Activated gamma-delta T cell (primary cell): ENCODE results near the gene ADAM8.
"Not testable (repeated sequence)": the region's sequence is repeated elsewhere in the genome, so short reads cannot be mapped to it uniquely, and the experiment has no call there.

Experiments
- DNase-seq: peaks from one replicate; lab custom pipeline; 2025; lab: John Stamatoyannopoulos, UW

Gene ADAM8

DNA sequence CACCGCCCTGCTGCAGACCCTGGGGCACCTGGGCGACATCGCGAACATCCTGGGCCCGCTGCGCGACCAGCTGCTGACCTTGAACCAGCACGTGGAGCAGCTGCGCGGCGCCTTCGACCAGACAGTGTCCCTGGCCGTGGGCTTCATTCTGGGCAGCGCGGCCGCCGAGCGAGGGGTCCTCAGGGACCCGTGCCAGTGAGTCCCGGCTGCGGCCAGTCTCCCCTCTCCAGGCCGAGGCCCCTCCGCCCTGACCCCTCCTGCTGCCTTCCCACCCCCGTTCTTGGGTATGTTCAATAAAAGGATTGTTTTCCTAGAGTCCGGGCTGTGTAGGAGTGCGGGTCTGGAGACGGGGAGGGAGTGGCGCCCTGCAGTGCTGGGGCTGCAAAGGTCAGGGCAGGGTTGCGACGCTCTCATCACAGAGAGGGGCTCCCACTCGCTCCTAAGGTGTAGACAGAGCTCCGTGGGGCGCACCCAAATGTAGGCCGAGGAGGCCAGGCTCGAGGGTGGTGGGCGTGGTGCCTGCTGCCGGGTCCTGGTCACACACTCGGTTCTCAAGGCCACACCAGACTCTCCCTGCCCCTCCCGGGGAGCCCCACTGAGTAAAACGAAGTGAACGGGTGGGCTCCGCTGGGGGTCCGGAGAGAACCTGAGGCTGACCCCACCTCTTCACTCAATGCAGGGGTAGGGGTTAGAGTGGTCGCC, 45.3 kb downstream of the ADAM8 start:
- no peak for DNase-seq

DNA sequence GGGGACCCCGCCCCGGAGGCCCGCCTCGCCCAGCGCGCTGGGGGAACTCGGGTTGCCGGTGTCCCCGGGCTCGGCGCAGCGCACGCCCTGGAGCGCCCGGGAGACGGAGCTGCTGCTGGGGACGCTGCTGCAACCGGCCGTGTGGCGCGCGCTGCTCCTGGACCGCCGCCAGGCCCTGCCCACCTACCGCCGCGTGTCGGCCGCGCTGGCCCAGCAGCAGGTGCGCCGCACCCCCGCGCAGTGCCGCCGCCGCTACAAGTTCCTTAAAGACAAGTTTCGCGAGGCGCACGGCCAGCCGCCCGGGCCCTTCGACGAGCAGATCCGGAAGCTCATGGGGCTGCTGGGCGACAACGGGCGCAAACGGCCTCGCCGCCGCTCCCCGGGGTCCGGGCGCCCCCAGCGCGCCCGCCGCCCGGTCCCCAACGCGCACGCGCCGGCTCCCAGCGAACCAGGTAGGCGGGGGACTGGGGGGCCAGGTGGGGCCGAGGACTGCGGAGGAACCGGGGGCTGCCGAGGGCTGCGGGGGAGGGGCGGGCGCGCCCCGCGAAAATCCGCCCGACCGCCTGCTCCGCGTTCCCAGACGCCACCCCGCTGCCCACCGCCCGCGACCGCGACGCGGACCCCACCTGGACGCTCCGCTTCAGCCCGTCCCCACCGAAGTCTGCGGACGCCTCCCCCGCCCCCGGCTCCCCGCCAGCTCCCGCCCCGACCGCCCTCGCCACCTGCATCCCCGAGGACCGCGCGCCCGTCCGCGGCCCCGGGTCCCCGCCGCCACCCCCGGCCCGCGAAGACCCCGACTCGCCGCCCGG, 46.1 kb downstream of the ADAM8 start:
- no peak for DNase-seq

DNA sequence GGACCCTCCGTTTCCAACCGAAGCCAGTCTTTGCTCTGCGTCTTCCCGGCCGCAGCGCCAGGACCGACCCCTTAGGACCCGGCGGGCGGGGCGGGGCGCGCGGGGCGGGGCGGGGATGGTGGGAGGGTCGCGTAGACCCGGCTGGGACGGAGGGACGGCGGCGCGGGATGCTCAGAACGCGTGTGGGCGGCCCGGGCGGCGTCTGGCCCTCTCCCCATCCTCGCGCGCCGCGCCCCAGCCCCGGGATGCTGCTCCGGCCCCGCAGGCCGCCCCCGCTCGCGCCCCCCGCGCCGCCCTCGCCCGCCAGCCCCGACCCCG, 46.7 kb downstream of the ADAM8 start, which contains the start of gene UTF1:
UTF1 (plus strand) TSS at position 174 of the 318 bp plus-strand sequence; CDS start at position 246, 72 bp downstream.
- DNase-seq, result no peak

DNA sequence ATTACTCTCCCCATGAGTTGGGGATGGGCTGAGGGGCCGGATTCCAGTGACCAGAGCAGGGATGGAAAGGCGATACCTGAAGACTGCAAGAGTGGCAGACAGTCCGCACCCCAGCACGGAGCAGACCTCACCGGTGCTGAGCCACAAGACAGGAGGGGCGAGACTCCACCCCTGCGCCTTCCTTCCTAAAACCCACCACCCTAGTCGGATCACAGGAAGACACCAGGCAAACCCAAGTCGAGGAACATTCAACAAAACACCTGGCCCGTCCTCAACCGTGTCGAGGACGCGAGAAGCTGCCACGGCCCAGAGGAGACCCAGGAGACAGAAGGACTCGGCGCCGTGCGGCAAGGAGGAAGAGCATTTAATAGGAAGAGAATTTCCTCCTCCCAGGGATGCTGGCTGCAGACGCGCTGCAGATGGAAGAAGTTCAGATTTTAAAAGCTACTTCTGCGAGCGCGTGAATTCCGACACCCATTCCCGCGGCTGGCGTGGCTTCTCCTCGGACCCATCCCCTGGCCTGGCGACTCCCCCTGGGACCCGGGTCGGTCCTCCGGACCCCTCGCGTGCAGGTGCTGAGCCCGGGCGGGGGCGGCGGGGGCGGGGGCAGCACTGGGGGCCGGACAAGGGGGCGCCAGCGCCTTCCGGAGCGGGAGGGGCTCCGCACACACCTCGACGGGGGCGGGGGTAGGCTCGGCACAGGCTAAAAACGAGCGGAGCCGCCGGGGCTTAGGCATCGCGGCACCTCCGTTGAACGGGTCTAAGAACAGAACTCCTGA, 47.2 kb downstream of the ADAM8 start:
- DNase-seq, result no peak

DNA sequence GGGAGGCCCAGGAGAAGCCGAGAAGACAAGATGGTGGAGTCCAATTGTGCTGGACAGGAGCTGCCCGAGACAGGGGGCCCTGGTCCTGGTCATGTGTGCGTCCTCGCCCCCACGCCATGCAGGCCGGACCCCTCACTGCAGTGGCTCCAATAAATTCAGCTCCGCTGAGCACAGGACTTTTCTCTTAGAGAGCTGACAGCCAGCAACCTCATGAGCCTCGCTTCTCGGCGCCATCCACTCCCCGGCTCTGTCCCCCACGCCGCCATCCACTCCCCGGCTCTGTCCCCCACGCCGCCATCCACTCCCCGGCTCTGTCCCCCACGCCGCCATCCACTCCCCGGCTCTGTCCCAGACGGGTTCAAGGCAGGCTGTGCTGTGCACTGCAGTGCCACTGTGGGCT, 49.4 kb downstream of the ADAM8 start:
- no peak for DNase-seq

DNA sequence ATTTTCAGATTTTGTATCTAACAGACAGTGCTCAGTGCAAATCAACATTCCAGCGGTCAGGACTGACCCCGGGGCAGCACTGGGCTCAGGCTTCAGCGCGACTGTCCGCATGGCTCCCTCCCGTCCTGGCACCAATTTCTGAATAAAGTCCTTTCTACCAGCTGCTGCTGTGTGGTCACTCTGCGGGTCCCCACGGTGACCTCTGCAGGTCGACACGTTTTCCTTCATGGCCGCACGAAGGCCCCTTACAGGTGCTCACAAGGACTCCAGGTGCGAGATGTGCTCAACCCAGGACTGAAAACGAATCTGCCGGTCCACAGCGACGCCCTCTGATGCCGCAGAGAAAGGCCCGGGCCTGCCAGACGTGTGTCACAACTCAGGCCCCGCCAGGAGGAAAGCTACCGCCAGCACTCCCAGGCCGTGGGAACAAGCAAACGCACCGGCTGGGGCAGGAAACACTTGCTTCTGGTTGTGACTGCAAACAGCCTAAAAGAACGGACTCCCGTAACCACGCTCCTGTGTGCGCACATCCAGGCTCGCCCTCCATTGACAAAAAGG, 50.3 kb downstream of the ADAM8 start:
- no peak for DNase-seq

DNA sequence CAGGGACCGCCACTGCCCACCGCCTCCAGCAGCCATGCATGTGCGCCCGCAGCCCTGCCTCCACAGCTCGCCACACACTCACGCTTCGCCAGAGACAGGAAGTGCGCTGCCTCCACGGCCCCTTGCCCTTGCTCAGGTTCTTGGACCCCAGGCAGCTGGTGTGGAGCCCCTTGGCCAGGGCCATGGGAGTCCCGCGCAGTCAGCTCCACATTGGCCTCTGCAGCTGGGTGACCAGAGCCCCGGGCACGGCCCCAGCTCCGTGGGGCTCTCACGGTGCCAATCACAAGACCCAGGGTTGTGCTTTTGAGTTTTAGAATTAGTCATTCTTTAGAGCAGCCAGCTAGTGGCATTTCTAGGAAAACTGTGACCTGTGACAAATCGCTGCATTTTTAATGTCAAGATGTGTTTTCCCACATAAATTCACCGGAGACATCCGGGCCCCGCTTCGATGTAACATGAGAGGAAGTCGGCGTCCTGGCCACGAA, 50.9 kb downstream of the ADAM8 start:
- no peak for DNase-seq

DNA sequence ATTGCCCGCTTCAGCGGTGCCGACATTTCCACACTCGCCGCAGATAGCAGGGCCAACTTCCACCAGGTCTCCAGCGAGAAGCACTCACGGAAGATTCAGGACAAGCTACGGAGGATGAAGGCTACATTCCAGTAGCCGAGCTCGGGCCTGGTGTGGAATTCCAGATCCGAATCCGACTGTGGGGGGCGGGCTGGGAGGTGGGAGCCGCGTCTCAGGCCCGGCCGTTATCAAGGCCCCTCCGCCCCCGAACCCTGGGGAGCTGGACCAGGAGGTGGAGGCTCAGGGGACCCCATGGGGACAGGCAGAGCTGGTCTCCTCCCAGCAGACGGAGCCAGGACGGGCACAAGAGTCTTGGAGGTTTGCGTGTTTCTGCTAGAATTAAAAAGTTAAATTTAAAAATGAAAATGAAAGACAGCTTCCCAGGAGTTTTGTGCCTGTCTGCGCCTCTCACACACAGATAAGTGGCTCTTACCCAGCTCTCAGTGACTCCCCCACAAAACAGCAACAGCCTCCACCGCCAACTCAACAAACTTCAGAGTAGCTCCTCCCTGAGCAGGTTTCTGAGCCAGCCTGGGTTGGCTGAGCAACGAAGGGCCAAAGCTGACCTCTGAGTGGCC, 51.8 kb downstream of the ADAM8 start:
- no peak for DNase-seq

DNA sequence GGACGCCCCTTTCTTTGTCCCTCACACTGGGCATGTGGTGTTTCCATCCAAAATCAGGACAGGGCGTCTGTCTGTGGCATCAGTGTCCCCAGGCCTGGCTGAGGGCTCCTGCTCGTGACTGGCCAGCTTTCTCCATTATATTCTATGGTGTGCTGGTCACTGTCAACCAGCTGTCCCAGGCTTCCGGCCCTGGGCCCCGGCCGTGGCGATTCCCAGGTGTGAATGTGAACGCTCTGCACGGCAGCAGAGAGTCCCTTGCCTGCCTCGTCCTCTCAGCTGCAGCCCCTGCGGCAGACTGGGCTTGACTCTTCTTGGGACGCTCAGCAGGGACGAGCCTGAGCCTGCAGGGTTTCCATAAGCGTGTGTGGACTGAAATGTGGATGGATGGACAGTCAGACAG, 52.6 kb downstream of the ADAM8 start:
- no peak for DNase-seq

DNA sequence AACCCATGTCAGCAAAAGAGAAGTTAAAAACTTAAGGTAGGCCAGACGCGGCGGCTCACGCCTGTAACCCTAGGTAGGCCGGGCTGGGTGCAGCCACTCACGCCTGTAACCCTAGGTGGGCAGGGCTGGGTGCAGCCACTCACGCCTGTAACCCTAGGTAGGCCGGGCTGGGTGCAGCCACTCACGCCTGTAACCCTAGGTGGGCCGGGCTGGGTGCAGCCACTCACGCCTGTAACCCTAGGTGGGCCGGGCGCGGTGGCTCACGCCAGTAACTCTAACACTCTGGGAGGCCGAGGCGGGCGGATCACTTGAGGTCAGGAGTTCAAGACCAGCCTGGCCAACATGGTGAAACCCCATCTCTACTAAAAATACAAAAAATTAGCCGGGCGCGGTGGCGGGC, 54.9 kb downstream of the ADAM8 start:
- not testable (repeated sequence) for DNase-seq

DNA sequence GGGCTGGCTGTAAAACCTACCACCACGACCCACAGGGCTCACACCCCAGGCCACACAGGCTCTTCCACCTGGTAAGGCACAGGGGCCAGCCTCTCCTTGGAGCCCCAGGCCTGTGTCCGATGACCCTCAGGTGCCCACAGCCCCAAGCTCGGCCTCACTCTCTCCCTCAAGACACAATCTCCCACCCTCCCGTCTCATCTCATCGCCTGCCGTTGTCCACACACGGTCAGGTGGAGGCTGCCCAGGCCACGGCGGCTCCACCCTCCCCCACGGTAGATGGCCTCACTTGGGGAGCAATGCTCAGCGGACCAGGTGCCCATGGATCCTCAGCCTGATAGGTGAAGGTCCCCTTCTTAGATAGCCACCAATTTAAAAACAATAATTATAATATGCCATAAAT, 55.3 kb downstream of the ADAM8 start:
- no peak for DNase-seq

DNA sequence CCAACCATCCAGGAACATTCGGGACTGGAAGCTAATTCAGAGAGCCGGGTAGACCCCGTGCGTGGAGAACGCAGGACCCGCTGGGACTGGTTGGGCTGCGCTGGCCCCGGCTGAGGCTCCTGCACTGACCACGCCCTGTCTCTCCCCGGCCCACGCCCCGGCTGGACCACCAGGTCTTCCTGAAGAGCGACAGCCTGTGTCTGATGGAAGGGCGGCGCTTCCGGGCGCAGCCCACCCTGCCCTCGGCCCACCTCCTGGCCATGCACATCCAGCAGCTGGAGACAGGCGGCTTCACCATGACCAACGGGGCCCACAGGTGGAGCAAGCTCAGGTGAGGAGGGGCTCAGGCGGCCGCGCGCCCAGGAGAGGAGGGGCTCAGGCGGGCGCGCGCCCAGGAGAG, 56.9 kb downstream of the ADAM8 start:
- DNase-seq, result no peak

DNA sequence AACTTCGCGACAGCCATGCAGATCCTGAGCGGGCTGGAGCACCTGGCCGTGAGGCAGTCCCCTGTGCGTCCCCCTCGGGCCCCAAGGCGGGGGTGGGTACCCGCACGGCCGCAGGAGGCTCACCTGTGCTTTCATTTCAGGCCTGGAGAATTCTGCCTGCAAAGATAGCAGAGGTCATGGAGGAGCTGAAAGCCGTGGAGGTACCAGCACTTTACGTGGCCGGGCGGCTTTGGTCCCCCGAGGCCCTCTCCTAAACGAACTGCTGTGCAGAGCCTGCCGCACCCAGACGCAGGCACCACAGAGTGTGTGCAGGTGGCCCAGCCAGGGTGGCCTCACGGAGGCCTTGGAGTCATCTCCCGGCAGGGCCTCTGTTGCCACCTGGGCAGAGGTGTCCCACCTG, 57.8 kb downstream of the ADAM8 start:
- DNase-seq, result no peak

DNA sequence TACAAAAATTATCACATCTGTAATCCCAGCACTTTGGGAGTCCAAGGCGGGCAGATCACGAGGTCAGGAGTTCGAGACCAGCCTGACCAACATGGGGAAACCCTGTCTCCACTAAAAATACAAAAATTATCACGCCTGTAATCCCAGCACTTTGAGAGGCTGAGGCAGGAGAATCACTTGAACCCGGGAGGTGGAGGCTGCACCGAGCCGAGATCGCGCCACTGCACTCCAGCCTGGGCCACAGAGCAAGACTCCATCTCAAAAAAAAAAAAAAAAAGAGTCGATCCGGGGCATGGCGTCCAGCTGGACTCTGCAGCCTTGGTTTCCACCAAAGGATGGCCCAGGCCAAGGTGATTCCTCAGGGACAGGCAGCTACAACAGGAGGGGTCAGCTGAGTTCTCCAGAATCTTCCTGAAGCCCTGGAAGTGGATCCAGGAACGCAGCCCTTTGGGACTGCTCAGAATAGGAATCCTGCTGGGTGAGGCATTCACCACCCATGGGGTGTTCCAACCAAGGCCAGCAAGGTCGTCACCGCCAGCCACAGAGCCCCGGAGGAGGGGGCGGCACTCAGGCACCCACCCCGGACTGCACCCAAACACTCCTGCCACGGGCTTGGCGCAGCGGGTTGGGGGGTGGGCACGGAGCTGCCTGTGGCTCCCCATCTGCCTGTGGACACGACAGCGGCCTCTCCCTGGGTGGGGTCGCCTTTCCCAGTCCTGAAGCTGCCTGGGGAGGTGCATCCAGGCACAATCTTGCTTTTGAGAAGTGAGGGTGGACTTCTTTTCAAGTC, 58.7 kb downstream of the ADAM8 start:
- DNase-seq, result no peak

DNA sequence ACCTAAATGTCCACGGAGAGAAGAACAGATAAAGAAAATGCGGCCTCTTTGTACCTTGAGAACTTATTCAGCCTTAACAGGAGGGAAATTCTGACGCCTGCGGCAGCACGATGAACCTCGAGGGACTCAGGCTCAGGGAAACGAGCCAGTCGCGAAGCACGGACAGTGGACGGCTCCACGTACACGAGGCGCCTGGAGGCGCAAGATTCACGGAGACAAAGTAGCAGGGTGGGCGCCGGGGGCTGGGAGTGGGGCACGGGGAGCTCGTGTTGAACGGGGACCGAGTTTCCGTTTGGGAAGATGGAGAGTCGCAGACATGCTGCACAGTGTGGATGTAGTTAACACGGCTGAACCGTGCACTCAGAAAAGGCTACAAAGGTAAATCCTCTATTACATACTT, 59.9 kb downstream of the ADAM8 start:
- no peak for DNase-seq

DNA sequence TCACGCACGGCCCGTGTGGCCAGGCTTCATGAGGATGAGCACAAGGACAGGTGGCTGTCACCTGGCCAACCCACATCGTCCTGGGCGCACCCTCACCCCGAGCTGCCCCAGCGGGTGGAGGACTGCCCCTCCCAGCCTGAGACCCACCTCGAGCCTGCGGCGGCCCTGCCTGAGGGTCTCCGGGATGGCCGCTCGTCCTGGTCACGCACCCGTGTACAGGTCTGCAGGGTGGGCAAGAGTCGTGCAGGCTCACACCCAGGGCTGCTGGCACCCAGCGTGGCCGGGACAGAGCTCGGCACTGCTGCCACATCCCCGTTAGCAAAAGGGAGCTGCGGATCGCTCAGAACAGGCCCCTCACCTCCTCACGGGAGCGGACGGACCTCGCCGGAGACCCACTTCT, 61.1 kb downstream of the ADAM8 start:
- DNase-seq, result no peak

DNA sequence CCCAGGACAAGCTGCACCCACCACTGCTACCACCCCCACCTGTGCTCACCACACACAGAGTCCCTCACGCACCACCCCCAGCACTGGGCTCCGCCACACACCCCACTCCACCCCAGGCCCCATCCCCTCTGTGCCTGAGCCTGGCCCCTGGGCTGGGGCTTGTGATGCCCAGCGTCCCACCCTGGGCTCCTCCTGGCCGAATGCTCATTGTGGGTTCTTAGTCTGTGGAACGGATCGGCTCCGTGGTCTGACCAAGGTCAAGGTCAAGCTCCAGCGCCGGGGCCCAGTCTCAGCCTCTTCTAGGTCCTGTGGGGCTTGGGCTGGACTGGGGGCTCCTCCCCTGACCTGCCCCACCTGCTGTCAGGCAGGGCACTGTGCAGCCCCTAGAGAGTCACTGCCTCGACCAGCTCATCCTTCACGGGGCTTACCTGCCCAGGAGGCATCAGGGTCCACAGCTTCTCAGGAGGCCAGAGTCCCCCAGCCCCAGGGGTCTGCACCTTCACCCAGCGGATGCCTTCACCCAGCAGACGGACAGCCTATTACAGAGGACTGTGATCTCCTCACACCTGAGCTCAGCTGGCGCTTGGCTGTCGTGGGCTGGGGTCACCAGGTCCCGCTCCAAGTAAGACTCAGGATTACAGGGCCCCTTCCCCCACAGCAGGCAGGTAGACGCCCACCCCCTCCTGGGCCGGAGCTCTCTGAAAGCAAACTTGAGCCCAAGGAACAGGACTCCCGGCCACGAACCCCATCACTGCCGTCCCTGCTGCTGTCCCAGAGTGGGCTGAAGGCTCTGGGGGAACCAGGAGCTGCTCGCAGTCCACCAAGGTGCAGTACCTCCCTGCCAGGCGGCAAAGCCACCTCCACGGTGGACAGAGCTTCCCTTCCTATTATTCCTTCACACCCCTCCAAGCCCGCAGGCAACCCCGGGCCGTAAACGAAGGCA, 61.9 kb downstream of the ADAM8 start:
- DNase-seq, result no peak

DNA sequence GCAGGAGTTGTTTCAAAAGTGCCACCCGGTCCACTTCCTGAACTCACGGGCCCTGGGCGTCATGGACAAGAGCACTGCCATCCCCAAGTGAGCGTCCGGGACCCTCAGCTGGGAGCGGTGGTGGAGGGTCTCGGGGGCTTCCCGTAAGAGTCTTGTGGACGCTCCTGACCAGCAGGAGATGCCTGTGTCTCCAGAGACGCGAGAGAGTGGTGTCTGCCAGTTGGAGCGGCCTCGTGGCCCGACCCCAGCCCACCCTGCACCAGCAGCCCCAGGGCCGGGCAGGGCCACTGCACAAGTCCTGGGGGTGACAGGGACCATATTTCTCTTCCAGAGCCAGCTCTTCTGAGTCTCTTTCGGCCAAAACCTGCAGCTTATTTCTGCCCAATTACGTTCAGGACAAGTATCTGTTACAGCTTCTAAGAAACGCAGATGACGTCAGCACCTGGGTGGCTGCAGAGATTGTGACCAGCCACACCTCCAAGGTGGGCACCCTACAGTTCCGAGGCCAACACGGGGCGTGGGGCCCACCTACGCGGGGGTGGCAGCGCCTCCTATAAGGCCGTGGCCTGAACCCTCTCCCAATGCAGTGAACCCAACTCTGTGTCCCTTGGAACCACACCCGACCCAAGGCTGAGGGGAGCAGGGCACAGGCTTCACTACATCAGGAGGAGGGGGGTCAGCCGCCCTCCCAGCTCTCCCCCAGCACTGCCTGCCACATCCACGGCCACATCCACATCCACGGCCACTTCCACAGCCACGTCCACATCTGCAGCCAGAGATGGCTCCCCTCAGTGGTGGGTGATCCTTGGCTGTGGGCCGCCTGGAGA, 62.8 kb downstream of the ADAM8 start:
- DNase-seq, result no peak
